GM19025 (cell line): Measurements from ENCODE around the gene USP50.
"Not testable (repeated sequence)": the region's sequence is repeated elsewhere in the genome, so short reads cannot be mapped to it uniquely, and the experiment has no call there.

Experiments
- ATAC-seq: cut with Tn5 transposase; IDR thresholded peaks from one replicate; pipeline ENCODE4 v1.9.1; 2021; ENCODE audit warnings: mild to moderate bottlenecking, low read depth, moderate library complexity; ENCODE audit not compliant: unreplicated experiment

USP50 gene

DNA sequence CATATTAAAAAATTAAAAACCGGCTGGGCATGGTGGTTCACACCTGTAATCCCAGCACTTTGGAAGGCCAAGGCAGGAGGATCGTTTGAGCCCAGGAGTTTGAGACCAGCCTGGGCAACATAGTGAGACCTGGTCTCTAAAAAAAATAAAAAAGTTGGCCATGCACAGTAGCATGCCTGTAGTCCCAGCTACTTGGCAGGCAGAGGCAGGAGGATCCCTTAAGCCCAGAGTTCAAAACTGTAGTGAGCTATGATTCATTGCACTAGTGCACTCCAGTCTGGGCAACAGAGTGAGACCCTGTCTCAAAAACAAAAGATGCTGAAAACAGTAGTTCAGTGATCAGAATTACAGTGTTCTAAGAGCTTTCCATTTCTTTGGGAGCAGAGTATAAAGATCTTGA is 40.8 kb downstream of the USP50 start:
- not testable (repeated sequence) for ATAC-seq

DNA sequence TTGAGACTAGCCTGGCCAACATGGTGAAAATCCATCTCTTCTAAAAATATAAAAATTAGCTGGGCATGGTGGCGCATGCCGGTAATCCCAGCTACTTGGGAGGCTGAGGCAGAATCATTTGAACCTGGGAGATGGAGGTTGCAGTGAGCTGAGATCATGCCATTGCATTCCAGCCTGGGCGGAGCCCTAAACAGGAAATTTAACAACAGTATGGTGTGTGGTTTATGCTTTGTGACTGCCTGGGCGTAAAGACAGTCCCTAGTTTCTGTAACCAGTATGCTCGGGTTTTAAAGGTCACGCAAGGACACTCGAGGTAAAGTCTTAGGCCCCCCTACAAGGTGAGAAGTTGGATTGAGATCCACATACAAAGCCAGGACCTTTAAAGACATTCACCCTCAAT is 43.3 kb downstream of the USP50 start:
- ATAC-seq = no peak

DNA sequence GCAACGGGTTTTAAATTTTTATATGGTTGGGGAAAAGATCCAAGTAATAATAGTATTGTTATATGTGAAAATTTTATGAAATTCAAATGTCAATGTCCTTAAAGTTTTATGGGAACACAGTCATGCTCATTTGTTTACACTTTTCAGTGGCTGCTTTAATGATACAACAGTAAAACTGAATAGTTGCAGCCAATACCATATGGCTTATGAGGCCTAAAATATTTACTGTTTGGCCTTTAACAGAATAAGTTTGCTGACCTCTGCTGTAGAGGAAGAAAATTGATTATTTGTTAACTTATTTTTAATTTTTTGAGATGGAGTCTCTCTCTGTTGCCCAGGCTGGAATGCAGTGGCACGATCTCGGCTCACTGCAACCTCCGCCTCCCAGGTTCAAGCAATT is 44.7 kb downstream of the USP50 start:
- no peak for ATAC-seq

DNA sequence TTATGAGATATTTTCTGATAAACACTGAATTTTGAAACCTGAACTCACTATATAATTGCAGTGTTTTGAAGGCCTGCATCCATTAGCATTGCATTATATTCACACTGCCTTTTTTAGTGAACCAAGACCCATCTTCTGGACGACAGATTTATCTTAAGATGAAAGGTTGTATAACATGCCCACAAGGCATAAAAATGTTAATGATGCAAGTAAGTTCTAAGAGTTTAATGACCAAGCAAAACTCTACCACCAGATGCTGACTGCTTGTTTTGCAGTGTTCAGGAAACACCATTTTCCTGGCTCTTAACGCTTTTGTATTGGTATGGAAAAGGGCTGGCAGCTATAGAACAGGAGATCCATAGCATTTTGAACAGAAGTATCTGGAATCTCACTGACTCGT is 46.1 kb downstream of the USP50 start:
- no peak for ATAC-seq

DNA sequence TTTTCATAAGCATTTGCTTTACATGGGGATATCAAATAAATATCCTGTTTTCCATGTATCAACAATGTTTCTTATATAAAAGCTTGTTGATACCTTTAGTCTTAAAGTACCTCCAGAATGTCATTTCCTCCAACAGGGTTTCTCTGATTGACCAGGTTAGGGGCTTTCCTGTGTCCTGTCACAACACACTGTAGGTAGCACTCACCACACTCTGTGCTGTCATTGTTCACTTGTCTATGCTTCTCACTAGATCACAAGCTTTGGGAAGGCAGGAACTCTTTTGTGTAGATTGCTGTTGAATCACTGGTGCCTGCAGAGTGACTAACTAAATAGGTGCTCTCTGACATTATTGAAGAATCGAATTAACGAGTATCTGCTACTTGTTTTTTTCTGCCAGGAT is 49.8 kb downstream of the USP50 start:
- ATAC-seq = no peak

GRCh38 chr15:50494547-50494946 is 51.9 kb downstream of the USP50 start:
- not testable (repeated sequence) for ATAC-seq

GRCh38 chr15:50493625-50494024 is 52.8 kb downstream of the USP50 start:
- ATAC-seq = no peak

DNA sequence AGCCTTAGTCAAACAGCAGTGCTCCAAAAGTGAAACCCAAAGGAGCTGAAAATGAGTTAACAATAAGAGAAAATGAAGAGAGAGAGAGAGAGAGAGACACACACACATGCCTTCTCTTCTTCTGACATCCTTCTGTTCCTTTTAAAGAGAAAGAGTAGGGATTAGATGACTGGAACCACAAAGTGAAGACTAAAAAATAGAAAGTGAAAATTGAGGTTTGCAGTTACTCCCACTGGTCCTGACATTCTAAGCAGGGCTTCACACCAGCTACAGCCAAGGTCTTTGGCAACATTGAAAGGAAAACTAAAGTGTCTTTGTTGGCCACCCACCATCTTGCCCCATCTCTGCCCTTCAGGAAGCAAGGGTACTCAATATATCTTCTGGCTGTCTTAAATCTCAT is 59.2 kb downstream of the USP50 start:
- ATAC-seq = no peak

GRCh38 chr15:50485389-50485788 is 61.1 kb downstream of the USP50 start:
- ATAC-seq = no peak

DNA sequence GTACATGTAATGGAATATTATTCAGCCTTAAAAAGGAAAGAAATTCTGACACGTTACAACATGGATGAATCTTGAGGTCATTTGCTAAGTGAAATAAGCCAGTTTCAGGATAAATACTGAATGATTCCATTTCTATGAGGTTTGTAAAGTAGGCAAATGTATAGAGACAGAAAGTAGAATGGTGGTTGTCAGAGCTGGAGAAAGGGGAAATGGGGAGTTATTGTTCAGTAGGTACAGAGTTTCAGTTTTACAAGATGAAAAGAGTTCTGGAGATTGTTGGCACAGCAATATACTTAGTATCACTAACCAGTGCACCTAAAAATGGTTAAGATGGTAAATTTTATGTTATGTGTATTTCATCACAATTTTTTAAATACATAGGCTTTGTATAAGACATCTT is 61.7 kb downstream of the USP50 start:
- ATAC-seq = peak; percentile 50

DNA sequence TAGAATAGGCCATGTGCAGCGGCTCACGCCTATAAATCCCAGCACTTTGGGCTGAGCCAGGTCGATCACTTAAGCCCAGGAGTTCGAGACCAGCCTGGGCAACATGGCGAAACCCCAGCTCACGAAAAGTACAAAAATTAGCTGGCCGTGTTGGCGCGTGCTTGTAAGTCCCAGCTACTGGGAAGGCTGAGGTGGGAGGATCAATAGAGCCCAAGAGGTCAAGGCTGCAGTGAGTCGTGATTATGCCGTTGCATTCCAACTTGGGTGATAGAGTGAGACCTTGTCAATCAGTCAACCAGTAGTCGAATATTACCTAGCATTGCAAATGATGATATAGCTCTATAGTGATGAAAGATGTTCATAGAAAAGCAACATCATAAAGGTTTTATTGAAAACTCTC is 70.3 kb downstream of the USP50 start:
- no peak for ATAC-seq

- no peak for ATAC-seq
Measured at GRCh38 chr15:50471072-50471471, 75.4 kb downstream of the USP50 start.

GRCh38 chr15:50463423-50464358 is 82.8 kb downstream of the USP50 start:
- no peak for ATAC-seq

DNA sequence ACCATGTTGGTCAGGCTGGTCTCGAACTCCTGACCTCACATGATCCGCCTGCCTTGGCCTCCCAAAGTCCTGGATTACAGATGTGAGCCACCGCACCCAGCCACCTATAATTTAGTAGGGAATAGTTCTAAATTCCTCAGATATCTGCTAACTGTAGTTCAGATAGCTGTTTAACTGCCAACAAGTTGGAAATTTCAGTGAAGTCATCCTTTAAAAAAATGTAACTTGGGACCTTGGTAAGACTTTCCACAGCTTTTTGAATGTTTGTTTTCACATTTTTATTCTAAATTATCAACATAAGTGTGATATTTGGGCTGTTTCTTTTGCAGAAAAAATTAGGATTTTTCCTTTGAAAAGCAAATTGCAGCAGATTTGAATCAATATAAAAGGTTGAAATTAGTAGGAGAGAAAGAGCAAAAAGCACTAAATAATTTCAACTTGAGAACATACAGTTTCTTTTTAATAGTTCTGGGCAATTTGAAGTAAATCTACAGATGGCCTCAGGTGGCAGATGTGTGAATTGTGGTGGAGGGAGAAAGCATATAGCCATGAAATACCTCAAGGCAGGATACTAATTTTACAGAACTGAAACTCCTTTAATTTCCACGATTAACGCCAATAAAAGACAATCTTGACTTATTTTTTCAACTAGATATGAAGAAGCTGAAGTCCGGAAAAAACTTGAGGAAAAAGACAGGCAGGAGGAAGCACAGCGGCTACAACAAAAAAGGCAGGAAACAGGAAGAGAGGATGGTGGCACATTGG is 87.9 kb downstream of the USP50 start:
- ATAC-seq = no peak

GRCh38 chr15:50452927-50453326 is 93.5 kb downstream of the USP50 start:
- no peak for ATAC-seq
